ENCODE data around the gene CTDNEP1.
A peak's percentile ranks its signal among the peaks of the same experiment; 100 is the strongest.

The CTDNEP1 gene

DNA sequence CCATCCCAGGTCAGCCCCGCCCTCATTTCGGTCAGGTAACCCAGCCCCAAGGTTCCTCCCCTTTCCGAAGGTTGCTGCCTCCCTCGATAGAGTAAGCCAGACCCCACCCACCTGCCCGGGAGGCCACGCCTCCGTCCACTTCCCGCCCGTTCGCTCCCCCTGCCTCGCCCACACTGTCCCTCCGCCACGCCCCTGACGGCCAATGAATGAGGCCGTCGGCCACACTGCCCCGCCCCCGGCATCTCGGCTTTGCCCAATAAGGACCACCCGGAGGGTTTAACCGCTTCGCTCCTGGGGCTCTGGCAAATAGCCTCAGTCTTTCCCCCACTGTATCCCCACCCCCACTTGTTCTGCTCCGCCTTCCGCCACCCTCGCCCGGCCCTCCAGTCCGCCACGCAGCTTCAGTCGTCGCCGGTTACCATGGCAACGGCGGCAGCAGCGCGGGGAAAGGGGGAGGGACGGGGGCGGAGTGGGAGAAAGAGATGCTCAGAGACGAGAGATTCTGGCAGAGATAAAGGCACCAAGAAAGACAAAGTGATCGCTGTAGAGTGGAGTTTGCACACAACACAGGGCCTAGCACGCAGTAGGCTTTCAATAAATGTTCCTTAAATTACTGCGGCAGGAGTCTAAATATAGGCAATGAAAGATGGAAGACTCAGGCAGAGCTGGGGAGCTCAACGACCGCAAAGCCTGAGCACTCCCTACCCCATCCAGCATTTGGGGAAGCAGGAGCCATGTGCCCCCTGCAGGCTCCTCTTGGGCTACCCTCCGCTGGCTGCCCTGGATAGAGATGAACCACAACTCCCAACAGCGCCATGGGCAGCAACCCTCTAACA lies 37.0 kb downstream of the CTDNEP1 start:
- peak; percentile 82 to 93 for DNase-seq

DNA sequence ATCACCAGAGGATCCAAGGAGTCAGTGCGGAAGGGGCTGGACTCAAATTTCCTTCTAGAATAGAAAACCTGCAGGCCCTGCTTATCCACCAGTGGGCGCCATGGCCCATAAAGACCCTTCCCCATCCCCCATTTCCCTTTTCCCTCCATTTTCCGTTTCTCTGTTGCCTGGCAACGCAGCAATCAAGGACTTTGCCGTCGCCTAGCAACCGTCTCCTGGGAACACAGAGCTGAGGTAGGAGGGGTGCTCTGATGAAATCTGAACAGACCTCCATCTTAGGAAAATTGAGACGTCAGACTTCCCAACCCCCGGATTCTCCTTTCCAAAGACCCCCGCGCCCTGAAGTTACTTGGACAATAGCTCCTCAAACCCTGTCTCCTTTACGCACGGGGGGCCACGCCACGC lies 37.6 kb downstream of the CTDNEP1 start:
- peak; percentile 79 to 90 for DNase-seq

DNA sequence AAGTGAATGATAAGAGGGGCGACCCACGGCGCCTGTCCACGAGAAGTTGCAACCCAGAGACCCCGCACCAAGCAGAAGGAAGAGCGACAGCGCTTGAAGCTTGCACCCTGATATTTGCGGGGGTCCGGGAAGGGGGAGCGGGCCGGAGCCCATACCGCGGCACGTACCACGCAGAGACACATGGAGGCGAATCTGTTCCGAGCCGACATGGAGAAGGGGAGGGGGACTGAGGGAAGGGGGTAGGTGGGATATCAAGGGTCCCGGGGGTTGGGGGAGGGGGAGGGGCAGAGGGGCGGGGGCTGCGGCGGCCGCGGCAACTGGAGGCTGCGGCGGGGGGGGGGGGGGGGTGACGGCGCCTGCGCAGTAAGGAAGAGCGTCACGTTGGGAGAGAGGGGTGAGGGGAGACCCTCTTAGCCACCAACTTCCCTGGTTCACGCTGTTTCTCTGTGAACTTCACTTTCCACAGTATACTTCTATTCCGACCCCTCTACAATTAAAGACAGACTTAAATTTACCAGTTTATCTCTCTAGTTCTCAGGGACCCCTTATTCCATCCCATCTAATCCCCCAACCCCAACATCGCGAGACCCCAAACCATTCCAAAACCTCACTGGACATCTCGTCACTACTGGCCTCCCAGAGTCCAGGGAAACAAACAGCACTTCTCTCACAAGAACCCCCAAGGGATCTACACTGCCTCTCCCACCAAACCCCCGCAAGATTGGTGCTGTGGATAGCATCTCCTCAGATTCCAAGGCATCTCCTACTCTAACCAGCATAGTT lies 39.9 kb downstream of the CTDNEP1 start:
- no peak for DNase-seq

DNA sequence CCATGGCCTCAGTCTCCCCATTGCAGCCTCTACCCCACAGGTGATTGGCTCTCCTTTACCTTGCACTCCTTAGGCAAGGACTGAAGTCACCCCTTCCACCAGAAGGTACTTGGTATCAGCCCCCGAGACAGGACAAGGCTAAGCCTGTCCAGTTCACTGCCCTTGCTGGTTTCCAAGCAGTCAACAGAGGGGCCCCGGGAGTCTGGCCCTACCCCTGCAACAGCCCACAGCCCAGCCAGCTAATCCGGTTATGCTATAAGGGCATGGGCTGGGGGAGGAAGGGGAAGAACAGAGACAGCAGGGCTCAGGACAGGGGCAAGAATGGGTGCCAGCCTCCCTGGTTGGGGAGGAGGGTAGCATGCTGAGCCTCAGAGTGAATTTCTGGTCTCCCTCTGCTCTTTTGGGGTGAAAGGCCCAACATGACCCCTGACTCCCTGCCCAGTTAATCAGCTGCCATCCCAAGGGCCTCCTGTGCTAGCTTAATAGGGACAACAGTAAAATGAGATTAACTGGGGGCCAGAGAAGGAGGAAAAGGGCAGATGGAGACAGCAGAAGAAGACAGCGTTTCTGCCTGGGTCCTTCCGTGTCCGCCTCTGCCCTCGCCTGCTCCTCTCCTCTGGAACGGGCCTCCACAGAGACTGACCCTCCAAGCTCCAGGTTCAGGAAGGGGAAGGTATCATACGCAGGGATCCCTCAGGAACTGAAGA lies 42.6 kb downstream of the CTDNEP1 start:
- no peak for DNase-seq

DNA sequence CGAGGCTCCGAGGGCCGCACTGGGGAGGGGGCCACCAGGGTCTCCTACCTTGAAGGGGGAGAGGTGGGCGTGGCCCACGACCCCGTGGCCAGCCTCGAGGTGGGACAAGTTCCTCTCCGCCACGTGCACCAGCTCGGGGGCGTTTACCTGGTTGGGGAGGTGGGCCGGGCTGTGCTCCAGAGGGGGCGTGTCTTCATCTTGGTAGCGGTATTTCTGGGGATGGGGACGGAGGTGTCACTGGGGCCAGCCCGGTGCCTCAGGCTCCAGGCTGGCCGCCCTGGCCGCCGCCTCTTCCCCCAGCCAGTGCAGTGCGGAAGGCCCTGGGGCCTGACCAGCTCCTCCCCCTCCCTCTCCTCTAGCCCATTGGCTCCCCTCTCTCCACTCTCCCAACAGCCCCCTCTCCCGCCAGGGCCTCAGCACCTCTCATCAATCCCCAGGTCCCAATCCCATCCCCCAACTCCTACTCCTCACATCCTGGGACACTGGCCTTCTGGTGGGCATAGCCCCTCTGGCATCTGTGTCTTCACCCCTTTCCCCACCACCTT lies 43.4 kb downstream of the CTDNEP1 start:
- no peak for DNase-seq

DNA sequence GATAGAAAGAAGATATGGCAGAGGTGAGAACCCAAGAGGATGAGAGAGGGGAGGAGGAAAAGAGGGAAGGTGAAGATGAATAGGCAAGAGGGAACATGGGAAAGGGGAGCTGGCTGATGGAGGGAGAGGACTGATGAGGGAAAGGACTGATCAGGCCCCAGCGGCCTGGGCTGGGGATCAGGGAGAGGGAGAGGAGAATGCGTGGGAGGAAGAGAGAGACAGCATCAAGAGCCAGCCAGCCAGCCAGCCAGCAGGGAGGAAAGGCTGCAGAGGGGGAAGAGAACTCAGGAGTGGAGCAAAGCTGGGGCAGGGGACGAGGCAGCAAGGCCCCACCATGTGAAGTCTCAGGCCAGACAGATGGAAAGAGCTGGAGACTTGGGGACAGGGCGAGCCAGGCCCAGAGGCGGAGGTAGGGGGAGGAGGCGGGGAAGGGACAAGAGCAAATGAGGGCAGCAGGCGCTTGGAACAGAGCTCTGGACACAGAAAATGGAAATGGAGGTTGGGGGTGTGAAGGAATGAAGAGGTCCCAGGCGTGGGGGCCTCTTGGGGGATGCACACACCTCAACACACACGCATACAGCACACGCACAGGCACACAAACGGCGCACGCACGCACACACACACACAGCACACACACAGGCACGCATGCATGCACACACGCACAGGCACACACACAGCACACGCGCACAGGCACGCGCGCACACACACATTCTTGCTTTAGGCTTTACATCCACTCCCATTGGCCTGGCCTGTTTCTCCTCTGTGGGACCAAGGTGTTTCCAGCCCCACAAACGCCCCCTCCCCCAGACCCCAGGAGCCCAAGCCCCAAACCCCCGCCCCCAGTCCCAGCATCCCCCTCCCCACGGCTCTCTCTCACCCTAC lies 44.2 kb downstream of the CTDNEP1 start:
- no peak for DNase-seq

DNA sequence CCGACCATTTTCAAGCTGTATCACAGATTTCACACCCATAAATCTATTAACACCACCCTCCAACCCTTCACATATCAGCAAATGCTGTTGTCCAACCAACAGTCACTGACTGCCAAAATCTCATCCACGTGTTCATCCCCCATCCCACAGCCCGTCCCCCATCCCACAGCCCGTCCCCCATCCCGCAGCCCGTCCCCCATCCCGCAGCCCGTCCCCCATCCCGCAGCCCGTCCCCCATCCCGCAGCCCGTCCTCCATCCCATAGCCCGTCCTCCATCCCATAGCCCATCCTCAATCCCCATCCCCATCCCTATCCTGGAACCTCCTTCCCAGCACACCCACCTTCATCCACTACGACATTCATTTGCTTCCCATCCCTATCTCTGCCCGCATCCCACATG lies 46.0 kb downstream of the CTDNEP1 start:
- no peak for DNase-seq

DNA sequence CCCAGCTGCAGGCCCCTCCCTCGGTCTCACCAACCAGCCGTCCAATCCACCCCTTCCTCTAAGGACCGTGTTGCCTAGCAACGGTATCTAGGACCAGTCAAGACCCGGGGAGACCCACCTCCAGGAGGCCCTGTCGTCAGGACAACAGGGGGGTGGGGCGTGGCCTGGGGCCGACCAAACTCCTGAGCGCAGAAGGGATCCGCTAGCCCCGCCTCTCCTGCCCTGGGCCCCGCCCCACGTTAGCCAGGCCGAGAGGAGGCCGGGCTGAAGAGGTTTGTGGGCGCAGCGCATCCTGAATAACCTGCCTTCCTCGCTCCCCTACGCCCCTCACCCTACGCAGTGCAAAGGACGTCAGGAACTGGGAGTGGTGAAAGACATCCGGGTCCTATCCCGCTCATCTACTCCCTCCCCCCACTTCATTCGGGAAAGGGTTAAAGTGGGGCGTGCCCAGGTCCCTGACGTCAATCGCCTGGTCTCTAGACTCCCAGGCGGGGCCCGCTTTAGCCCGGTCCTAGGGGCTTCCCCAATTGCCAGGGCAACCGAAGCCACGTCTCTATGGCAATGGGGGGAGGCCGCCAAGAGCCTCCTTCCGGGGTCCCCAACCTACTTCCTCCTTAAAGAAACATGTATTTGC lies 46.6 kb downstream of the CTDNEP1 start:
- DNase-seq, result peak; percentile 80 to 90

DNA sequence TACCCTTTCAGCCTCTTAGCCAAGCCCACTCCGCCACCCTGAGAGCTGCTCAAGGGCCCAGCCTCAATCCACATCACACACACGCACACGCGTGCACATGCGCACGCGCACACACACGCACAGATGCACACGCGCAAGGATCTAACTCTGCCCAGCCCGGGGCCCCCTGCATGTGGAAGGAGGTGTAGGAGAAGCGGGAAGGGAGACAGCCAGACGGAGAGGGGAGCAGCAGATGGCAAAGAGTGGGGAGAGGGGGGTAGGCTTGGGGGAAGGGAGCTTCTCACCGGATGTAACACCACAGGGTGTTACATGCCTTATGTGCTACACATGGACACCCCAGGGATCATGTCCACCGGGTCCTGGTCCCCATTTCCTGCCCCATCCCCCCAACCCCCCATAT lies 47.2 kb downstream of the CTDNEP1 start:
- peak; percentile 58 to 87 for DNase-seq

DNA sequence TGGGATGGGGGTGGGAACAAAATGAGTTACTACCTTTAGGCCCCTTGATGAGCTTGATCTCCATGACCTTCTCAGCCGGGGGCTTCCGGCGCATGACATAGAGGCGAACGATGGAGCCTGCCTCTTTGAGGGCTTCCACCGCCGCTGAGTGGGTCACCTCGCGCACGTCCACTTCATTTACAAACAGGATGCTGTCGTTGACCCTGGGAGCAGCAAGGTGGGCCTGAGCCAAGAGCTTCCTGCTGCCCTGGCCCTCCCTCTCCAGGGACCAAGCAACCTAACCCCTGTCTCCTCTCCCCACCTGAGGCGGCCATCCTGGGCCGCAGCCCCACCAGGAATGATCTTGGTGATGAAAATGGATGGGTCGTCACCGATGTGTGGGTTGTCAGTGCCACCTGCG lies 48.1 kb downstream of the CTDNEP1 start:
- no peak for DNase-seq

DNA sequence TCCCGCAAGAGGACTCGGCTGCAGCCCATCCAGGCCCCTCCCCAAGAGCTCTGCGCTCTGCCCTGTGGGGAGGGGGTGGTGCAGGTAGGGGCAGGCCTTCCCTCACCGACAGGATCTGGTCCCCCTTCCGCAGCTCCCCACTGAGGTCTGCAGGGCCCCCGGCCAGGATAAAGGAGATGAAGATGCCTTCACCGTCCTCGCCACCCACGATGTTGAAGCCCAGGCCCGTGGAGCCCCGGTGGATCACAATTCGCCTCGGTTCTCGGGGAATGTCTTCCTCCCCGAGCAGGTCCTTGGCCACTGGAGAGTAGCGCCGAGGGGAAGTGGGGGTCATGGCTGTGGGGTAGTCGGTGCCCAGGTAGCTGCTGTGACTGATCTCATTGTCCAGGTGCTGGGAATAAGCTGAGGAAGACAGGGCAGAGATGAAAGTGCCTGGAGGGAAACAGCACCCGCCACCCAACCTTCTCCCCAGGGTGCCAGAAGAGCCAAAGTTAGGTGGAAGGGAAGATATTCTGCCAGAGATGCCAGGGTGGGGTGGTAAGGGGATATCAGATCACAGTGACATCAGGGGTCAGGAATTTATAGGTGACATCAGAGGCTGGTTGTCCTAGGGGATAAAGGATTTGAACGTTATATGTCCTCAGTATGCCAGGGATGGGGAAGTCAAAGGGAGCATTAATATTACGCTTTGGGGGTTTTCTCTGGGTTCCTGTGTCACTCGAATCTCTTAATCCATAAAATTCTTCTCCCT lies 54.7 kb downstream of the CTDNEP1 start:
- DNase-seq, result no peak

DNA sequence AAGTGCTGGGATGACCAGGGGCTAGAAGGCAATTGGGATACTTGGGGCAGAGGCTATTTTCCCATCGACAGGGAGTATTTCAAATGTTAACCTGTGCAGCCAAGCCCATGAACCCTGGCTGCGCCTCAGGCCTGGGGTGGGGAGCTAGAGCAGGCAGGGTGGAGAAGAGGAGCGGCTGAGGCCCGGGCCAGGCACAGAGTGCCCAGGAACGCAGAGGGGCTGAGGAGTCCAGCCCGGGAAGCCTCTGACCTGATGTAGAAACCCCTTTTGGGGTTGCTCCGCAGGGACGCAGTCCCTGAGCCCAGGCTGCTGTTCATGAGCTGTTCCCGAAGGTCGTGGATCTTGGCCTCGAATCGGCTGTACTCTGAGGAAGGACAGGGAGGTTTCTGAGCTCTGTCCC lies 55.6 kb downstream of the CTDNEP1 start:
- DNase-seq, result no peak
